Stimulated activated CD4-positive, alpha-beta T cell treated with anti-CD3 and anti-CD28 coated beads, Interleukin-2, amount 100 ng/mL, for 48 hours (primary cell): ENCODE measurements around the gene TMEM158.

Source experiments
- DNase-seq, 2 donors: peaks; one replicate each; pipeline ENCODE4 v3.0.0-alpha.2; 2020

The TMEM158 gene

DNA sequence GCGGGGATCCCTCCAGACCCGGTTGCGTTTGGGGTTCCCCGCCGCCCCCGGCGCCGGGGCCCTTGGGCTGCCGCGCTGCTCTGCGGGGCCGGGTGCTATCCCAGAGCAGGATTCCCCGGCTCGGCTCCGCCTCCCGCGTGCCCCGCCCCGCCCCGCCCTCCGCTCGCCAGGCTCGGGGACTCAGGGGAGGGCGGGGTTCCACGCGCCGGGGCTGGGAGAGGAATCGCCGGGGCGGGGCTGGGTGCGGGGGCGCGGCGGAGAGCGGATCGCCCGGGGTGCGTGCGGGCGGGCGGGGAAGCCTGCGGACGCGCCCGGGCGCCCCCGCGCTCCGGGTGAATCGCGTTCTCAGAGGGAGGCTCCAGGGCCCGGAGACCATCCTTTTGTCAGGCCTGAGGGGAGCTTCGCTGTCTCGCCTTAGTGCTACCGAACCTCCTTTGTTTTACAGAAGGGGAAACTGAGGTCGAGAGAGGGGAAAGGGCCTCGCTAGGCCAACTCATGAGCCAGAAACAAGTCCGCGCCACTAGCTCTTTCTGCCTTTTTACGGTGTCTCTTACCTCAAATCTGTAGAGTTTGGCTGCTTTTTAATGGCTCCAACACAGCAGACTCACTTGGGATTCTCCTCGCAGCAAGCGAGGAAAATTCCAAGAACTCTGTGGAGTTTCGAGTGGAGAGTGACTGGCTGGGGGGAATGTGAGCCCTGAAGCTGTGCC, at the start of gene TMEM158:
TMEM158 (minus strand) TSS at position 82 of the 710 bp plus-strand sequence. CDS start 260 bp downstream, outside the sequence.
- peak; percentile 68 to 73 for DNase-seq

GRCh38 chr3:45275006-45275704, 49.1 kb upstream of the TMEM158 start:
- no peak for DNase-seq

DNA sequence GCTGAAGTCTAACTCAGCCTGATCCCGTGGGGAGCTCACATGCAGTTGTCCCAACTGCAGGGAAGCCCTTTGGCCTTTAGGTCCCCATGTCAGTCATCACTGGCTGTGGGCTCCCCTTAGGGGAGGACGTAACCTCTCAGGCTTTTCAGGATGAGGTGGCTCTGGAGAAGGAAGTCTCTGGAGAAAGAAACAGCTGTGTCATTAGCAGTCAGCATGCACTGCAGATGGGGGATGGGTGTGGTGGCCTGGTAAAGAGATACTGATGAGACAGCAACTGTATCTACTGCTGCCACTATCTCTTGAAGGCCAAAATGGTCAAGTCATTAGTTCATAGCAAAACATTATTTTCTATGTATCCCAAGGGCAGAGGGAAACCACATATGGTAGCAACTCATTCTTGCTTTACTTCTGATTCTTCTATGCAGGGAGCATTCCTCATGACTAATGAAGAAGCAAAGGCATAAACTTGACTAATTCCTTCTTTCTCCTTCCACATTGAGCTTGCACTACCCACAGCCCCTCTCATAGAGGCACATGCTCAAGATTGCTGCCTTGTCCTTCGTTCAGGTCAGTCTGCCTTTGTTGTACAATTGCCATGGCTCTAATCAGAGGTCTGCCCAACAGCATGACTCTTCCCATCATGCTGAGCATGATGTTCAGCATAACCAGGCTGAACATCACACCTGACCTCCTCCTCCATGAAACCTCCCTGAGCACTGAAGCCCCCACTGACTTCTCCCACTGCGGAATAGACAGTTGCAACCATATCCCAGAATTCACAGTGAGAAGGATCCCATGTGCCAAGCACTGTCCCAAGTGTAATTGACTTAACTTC, 47.8 kb upstream of the TMEM158 start:
- no peak for DNase-seq

GRCh38 chr3:45272828-45273470, 46.9 kb upstream of the TMEM158 start:
- no peak for DNase-seq

DNA sequence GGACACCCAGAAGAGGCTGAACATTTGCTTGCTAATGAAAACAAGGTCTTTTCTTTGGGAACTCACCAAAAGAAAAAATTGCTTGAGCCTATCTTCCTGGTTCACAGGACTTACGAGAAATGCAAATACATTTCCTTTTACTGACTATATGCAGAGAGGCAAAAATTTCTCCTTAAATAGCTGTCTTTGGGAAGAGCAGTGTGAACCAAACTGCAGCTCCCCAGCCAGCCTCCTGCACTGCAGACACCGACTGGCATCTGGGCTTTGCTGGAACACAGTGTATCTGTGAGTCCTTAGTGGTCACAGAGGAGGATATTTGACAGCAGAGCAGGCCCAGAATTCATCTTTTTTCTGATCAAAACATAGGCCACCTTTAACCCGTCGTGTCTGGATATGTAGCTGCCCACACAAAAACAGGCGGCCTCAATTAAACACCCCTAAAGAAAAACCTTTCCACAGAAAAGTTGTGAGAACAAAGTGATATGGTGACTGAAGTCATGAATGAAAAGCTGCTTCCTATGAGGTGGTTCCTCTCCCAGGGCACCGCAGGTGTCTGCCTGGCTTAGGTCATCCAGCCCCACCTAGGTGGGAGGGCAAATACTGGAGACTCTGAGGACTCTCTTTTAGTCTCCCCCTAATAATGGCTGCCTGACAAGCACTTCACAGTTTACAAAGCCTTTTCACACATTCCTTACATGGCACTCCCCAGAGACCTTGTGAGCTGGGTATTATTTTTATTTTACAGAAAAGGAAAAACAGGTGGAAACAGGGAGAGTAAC, 46.1 kb upstream of the TMEM158 start:
- DNase-seq = no peak

DNA sequence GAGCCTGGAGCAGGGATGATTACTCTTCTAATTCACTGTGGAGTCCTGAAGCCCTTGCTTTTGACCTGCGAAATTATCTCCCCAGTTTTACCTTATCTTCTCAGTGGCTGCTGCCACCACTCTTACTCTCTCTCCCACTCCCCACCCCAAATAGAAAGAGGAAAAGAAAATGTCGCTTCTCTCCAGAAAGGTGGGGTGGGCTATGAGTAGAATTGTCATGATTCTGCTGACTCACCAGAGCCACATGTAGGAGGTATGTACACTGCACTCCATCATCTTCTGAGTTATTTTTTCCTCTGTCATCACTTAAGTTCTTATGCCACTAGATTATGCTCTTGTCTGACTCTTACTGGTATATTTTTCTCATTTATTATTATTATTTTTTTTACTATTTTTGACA, 43.9 kb upstream of the TMEM158 start:
- DNase-seq = no peak

GRCh38 chr3:45267097-45267496, 41.0 kb upstream of the TMEM158 start:
- DNase-seq = no peak

GRCh38 chr3:45261333-45262110, 35.4 kb upstream of the TMEM158 start:
- no peak for DNase-seq

DNA sequence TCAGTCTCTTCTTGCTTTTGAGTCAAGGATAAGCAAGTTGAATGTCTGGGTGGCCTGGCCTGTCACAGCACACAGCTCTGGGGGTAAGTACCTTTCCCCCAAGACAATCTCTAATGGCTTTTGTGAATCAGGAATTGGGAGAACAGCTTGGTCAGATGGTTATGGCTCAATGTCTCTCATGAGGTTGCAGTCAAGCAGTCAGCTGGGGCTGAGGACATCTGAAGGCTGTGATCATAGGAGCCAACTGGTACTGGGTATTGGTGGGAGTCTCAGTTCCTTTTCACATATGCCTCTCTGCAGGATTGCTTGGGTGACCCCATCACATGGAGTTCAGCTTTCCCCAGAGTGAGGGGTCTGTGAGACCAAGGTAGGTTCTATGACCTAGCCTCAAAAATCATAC, 33.0 kb upstream of the TMEM158 start:
- no peak for DNase-seq

DNA sequence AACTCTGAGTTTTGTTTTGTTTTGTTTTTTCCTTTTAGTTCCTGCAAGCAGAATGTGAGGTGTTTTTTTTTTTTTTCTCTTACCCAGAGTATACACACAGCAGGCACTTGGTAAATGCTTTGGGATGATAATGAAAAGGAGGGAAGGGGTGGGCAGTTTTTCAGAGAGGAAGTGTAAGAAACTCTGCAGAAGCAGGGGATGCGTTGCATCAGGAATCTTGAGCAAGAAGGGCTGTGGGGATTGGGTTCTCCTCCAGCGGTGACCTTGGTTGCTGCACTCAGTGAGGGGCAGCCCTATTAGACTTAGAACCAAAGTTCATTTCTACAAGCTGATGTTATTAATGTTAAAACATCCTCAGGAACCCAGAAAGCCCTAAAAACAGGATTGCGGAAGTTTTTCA, 32.2 kb upstream of the TMEM158 start:
- no peak for DNase-seq

DNA sequence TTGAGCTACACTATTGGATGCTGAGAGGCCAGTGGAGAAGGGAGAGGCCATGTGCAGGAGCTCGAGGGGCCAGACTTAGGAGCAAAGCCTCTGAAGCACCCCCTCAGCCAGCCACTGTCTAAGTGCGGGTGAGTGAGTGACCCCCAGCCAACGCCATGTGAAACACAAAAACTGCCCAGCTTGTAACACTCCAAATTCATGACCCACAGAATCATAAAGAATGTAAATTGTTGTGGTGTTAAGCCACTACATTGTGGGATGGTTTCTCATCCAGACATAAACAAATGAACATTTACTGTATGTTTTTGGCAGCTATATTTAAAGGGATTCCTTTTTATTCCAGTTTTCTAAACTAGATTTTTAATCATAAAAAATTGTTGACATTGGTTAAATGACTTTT, 27.2 kb upstream of the TMEM158 start:
- DNase-seq = no peak

GRCh38 chr3:45252826-45253225, 26.7 kb upstream of the TMEM158 start:
- DNase-seq = no peak

DNA sequence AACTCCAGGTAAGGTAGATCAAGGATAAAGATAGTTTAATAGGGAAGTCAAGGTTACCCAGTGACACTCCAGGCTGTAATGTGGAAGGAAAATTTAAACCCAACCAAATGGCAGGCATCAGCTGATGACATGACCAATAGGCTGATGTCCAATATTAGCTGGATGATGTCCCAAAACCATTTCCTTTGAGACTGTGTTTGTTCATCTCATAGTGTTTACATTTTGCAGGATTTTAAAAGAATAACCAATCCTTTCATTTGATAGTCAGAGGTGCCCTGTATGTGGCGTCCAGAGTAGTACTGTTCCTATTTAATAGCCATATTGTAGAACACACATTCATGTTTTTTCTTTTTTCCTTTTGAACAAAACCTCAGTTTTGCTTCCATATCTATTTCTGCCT, 23.3 kb upstream of the TMEM158 start:
- no peak for DNase-seq

- no peak for DNase-seq
Observed at GRCh38 chr3:45246241-45246640, 20.2 kb upstream of the TMEM158 start.

GRCh38 chr3:45244356-45244755, 18.3 kb upstream of the TMEM158 start:
- DNase-seq = no peak

GRCh38 chr3:45241206-45241605, 15.1 kb upstream of the TMEM158 start:
- DNase-seq = no peak

GRCh38 chr3:45240292-45240691, 14.2 kb upstream of the TMEM158 start:
- DNase-seq = no peak

- no peak for DNase-seq
Observed at GRCh38 chr3:45239254-45239653, 13.2 kb upstream of the TMEM158 start.

DNA sequence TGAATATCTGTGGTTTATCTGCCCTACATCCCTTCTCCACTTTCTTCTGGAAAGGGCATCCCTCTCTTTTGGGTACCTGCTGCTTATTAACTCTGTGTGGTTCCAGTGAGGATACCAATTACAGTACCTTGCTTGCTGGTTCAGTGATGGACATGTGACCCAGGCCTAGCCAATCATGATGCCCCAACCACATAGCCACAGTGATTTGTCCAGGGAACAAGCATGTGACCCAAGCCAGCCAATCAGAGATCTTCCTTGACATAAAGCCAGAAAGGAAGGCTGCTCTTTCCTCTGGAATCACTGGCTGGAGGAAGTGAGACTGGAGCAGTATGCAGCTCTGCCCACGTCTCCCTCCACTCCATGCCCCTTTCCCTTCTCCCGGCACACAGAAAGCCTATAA, 10.9 kb upstream of the TMEM158 start:
- no peak for DNase-seq

- DNase-seq = no peak
Observed at GRCh38 chr3:45235409-45235808, 9.3 kb upstream of the TMEM158 start.

GRCh38 chr3:45234250-45234649, 8.2 kb upstream of the TMEM158 start:
- DNase-seq = no peak

GRCh38 chr3:45232521-45232920, 6.4 kb upstream of the TMEM158 start:
- DNase-seq = no peak
